Measurements from ENCODE around the gene CARNS1. TPM values are rescaled to one million over a fixed set of nuclear protein-coding genes. Genes with fewer than 3 reads are reported as not detected.

The CARNS1 gene
- total and polyA plus RNA-seq, 2 of the 8 experiments (the other 6 are each of a cell fraction or from before 2014, with no cell fraction given) = 0.82 to 1.1 TPM

DNA sequence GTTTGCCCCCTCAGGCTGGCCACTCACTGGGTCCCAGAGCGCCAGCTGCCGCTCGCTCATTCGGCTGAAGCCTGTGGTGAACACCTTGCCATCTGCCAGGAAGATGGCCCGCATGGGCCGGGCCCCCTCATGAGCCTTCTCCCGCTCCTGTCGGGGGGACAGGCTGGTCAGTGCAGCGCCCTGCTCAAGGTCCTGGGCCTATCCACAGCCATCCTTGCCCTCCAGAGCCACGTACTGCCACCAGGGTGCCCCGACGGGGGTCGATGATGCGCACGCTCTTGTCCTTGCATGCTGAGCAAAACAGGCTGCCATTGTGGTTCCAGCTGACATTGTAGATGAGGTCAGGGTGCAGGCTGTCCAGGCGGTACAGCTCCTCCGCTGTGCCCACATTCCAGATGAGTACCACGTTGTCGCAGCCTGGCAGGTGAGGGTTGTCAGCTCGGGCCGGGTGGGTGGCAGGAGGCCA, 25.7 kb downstream of the CARNS1 start:
- H3K79me1 ChIP-seq (ENCODE audit: low read depth, low read length) = 0 out of 2 replicates have a peak, but pooled peaks cover 2% of the 10 kb centered on the region
- H3K4me2 ChIP-seq (ENCODE audit: insufficient read depth in 1 of 2, low read depth in 2 of 2, low read length in 2 of 2) = no peak overlapping the region
- WGBS, 2 experiments (ENCODE audit: extremely low coverage in 1 of 2, insufficient coverage in 1 of 2, insufficient read length in 1 of 2, insufficient replicate concordance in 2 of 2, low coverage in 1 of 2, low lambda C conversion rate in 2 of 2, missing lambda C conversion rate in 1 of 2) = 93% methylated on average over 21 of the region's 21 CpGs; no CpG with 5 or more reads in 1 of the 2 experiments
- H4K20me1 ChIP-seq (replicated peaks in 1 of 2; ENCODE audit: control insufficient read depth in 1 of 2, insufficient read depth in 2 of 2, low read length in 2 of 2) = peaks cover 4 to 15% of the 10 kb centered on the region in 2 experiments
- H3K9me3 ChIP-seq (ENCODE audit: insufficient read depth in 2 of 2, low read depth in 1 of 2, low read length in 1 of 2) = no peaks in the 10 kb centered on the region
- H3K27me3 ChIP-seq (replicated peaks in 1 of 4; ENCODE audit: control insufficient read depth in 3 of 4, extremely low read depth in 1 of 4, insufficient read depth in 3 of 4, low read length in 3 of 4) = no peaks in the 10 kb centered on the region
- H3K4ac ChIP-seq (replicated peaks; ENCODE audit: insufficient read length, low read depth, low read length) = no peak overlapping the region
- no peak overlapping the region for H3K23ac ChIP-seq (ENCODE audit: insufficient read length)
- no peak overlapping the region for H2BK5ac ChIP-seq (ENCODE audit: low read depth, low read length)
- no peak overlapping the region for H4K8ac ChIP-seq (ENCODE audit: extremely low read depth, insufficient read depth, low read length)
- no peak overlapping the region for H3K14ac ChIP-seq (ENCODE audit: insufficient read length)
- FAIRE-seq (no peak), DNase-seq (ENCODE audit: low read depth in 1 of 2, low spot score in 2 of 2) (no peak)
- no peaks in the 10 kb centered on the region for H3K79me2 ChIP-seq (ENCODE audit: control insufficient read depth in 1 of 2, insufficient read depth in 2 of 2, low read length in 2 of 2)
- peaks cover 0 to 20% (median 13%) of the 10 kb centered on the region in 4 experiments; a peak in 6 of 7 replicates for H3K4me1 ChIP-seq (replicated peaks in 1 of 4; ENCODE audit: control insufficient read depth in 3 of 4, insufficient read depth in 4 of 4, low read length in 3 of 4)
- H3K56ac ChIP-seq (replicated peaks; ENCODE audit: insufficient read length, low read depth, low read length) = no peak overlapping the region
- H3K27ac ChIP-seq (ENCODE audit: low read depth, low read length) = no peak overlapping the region
- no peak overlapping the region for H3K18ac ChIP-seq (ENCODE audit: extremely low read depth, low read length)
- CTCF ChIA-PET (ENCODE audit: partially characterized antibody) = interaction anchor here (0.9 kb wide), 1 partner anchor 101 kb away, joined by 3 read pairs; no protein-coding TSS in a partner anchor
- H2BK12ac ChIP-seq (ENCODE audit: low read depth, low read length) = no peak overlapping the region
- no peak overlapping the region for H3K9ac ChIP-seq (replicated peaks in 1 of 4; ENCODE audit: extremely low read depth in 1 of 4, low read depth in 3 of 4, low read length in 3 of 4)
- H2BK120ac ChIP-seq (replicated peaks; ENCODE audit: low read depth, low read length) = no peak overlapping the region
- POLR2A ChIA-PET (ENCODE audit: partially characterized antibody) = interaction anchor here (0.7 to 12.5 kb wide), 11 partner anchors 9 to 64 kb away, joined by 3 to 104 read pairs (median 5); partner anchors contain the start of genes CARNS1, PITPNM1 and PPP1CA
- no peak overlapping the region for H2AK5ac ChIP-seq (ENCODE audit: low read depth, low read length)
- H4K91ac ChIP-seq (replicated peaks; ENCODE audit: insufficient read length, low read length) = no peak overlapping the region
- H2AFZ ChIP-seq (ENCODE audit: low read length) = no peak overlapping the region
- H2BK20ac ChIP-seq (ENCODE audit: low read length) = no peak overlapping the region
- peaks cover 2% of the 10 kb centered on the region; the same call in 1 of the 2 replicates for H3K23me2 ChIP-seq (ENCODE audit: low read depth, low read length)
- no peak overlapping the region for H2BK15ac ChIP-seq (ENCODE audit: low read length)
- H4K5ac ChIP-seq (ENCODE audit: insufficient read length, low read depth, low read length) = no peak overlapping the region
- no peak overlapping the region for H3K4me3 ChIP-seq (ENCODE audit: extremely low read depth in 1 of 4, insufficient read depth in 2 of 4, low read depth in 3 of 4, low read length in 4 of 4)
- peaks cover 6 to 18% (median 10%) of the 10 kb centered on the region in 4 experiments; a peak in 5 of 8 replicates for H3K36me3 ChIP-seq (ENCODE audit: control insufficient read depth in 2 of 4, insufficient read depth in 4 of 4, low read length in 3 of 4)
- TF ChIP-seq JUN (IDR thresholded peaks at IDR 0.05; ENCODE audit: low read depth, low read length) (no peak), CHD1 (IDR thresholded peaks at IDR 0.05; ENCODE audit: low read depth, low read length) (no peak), SP4 (IDR thresholded peaks at IDR 0.05; ENCODE audit: low read length) (no peak), POU5F1 (IDR thresholded peaks at IDR 0.05; ENCODE audit: low read depth, low read length) (no peak), SIX5 (IDR thresholded peaks at IDR 0.05; ENCODE audit: low read depth, low read length) (no peak), CBX5 (IDR thresholded peaks at IDR 0.05; ENCODE audit: low read depth, low read length) (no peak), PHF8 (conservative IDR thresholded peaks at IDR 0.05; ENCODE audit: low read depth, low read length) (no peak), TEAD4 (IDR thresholded peaks at IDR 0.05; ENCODE audit: low read depth, low read length) (no peak), TBP (IDR thresholded peaks at IDR 0.05; ENCODE audit: low read depth, low read length) (no peak), BCL11A (IDR thresholded peaks at IDR 0.05; ENCODE audit: low read depth in 2 of 2, low read length in 2 of 2) (no peak), BACH1 (IDR thresholded peaks at IDR 0.05; ENCODE audit: low read length) (no peak)
- TF ChIP-seq, protein P1, sequence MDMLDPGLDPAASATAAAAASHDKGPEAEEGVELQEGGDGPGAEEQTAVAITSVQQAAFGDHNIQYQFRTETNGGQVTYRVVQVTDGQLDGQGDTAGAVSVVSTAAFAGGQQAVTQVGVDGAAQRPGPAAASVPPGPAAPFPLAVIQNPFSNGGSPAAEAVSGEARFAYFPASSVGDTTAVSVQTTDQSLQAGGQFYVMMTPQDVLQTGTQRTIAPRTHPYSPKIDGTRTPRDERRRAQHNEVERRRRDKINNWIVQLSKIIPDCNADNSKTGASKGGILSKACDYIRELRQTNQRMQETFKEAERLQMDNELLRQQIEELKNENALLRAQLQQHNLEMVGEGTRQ (IDR thresholded peaks at IDR 0.05; ENCODE audit: low read length) = no peak
- TF ChIP-seq, protein P2, sequence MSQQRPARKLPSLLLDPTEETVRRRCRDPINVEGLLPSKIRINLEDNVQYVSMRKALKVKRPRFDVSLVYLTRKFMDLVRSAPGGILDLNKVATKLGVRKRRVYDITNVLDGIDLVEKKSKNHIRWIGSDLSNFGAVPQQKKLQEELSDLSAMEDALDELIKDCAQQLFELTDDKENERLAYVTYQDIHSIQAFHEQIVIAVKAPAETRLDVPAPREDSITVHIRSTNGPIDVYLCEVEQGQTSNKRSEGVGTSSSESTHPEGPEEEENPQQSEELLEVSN (IDR thresholded peaks at IDR 0.05) = no peak
